ENCODE data around the gene C4B.
"Not testable (repeated sequence)": the region's sequence is repeated elsewhere in the genome, so short reads cannot be mapped to it uniquely, and the experiment has no call there.

C4B gene

GRCh38 chr6:31981744-31982143, 32.9 kb upstream of the C4B start, which contains the start of gene C4A:
Gene C4A (plus strand): TSS chr6:31982057. CDS start chr6:31982108, 51 bp downstream.
- DNase-seq: not testable (repeated sequence)

- DNase-seq: not testable (repeated sequence)
Observed at GRCh38 chr6:31989363-31989762, 25.2 kb upstream of the C4B start.

- not testable (repeated sequence) for DNase-seq
Observed at GRCh38 chr6:31994421-31994820, 20.2 kb upstream of the C4B start.

DNA sequence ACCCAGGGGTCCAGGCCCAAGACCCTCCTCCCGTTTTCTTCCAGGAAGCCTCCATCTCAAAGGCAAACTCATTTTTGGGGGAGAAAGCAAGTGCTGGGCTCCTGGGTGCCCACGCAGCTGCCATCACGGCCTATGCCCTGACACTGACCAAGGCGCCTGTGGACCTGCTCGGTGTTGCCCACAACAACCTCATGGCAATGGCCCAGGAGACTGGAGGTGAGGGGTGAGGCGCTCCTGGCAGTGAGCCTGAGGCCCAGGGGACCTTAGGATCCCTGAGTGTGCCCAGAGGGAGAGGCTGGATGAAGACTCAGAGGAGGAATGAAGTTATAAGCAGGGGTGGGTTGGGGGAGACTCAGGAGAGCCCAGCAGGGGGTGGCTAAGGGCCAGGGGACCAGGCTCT, 18.2 kb upstream of the C4B start:
- not testable (repeated sequence) for DNase-seq

DNA sequence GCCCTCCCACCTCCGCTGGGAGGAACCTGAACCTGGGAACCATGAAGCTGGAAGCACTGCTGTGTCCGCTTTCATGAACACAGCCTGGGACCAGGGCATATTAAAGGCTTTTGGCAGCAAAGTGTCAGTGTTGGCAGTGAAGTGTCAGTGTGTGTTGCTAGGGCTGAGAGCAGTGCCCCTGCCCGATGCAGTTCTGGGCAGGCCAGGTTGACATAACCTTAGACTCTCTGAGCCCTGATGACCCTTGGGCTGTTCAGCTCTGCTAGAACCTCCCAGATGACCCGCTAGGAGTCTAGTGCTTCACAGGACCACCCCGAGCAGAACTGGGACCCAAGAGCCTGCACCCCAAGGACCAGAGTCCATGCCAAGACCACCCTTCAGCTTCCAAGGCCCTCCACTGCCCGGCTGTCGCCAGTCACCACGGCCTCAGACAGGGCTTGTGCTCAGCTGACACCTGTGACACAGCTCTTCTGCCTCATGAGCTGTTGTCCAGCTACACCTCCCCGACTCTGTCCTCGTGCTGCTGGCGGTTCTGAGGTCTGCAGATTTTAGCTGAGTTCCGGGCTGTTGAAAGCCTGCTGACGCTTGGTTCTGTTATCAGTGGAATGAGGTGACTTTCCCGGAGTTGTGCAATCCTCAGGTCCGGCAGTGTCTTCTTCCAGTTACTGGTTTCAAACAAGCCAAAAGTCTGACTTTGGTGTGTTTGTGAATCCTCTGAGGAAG, 11.9 kb upstream of the C4B start:
- not testable (repeated sequence) for DNase-seq

- not testable (repeated sequence) for DNase-seq
Observed at GRCh38 chr6:32003301-32003700, 11.3 kb upstream of the C4B start.

GRCh38 chr6:32004393-32004792, 10.2 kb upstream of the C4B start:
- not testable (repeated sequence) for DNase-seq

GRCh38 chr6:32004864-32005537, 9.6 kb upstream of the C4B start:
- not testable (repeated sequence) for DNase-seq

DNA sequence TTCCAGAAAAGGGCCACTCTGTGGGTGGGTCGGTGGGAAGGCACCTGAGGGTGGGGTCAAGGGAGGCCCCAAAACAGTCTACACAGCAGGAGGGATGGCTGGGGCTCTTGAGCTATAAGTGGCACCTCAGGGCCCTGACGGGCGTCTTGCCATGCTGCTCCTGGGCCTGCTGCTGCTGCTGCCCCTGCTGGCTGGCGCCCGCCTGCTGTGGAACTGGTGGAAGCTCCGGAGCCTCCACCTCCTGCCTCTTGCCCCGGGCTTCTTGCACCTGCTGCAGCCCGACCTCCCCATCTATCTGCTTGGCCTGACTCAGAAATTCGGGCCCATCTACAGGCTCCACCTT, 9.1 kb upstream of the C4B start:
- not testable (repeated sequence) for DNase-seq

- not testable (repeated sequence) for DNase-seq
Observed at GRCh38 chr6:32005991-32006529, 8.5 kb upstream of the C4B start.

DNA sequence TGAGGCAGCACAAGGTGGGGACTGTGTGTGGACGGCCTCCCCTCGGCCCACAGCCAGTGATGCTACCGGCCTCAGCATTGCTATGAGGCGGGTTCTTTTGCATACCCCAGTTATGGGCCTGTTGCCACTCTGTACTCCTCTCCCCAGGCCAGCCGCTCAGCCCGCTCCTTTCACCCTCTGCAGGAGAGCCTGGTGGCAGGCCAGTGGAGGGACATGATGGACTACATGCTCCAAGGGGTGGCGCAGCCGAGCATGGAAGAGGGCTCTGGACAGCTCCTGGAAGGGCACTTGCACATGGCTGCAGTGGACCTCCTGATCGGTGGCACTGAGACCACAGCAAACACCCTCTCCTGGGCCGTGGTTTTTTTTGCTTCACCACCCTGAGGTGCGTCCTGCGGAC, 7.5 kb upstream of the C4B start:
- DNase-seq: not testable (repeated sequence)

- not testable (repeated sequence) for DNase-seq
Observed at GRCh38 chr6:32008037-32008436, 6.6 kb upstream of the C4B start.

GRCh38 chr6:32008616-32009015, 6.0 kb upstream of the C4B start:
- DNase-seq: not testable (repeated sequence)

DNA sequence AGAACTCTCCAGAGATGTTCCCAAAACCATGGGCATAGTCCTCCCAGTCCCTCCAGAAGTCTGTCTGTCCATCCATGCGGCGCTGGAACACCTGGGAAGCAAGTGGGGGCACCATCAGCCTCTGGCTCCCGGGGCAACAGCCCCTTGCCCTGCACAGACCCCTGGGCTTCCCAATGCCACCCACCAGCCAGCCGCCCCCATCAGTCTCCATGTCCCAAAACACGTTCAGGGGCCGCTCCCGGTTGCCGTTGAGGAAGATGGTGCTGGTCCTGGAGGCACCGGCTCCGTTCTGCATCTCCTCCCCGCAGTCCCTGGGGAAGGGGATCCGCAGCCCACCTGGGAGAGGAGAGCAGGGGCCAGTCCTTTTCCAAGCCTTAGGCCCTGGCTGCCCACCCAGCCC, 5.1 kb upstream of the C4B start:
- not testable (repeated sequence) for DNase-seq

DNA sequence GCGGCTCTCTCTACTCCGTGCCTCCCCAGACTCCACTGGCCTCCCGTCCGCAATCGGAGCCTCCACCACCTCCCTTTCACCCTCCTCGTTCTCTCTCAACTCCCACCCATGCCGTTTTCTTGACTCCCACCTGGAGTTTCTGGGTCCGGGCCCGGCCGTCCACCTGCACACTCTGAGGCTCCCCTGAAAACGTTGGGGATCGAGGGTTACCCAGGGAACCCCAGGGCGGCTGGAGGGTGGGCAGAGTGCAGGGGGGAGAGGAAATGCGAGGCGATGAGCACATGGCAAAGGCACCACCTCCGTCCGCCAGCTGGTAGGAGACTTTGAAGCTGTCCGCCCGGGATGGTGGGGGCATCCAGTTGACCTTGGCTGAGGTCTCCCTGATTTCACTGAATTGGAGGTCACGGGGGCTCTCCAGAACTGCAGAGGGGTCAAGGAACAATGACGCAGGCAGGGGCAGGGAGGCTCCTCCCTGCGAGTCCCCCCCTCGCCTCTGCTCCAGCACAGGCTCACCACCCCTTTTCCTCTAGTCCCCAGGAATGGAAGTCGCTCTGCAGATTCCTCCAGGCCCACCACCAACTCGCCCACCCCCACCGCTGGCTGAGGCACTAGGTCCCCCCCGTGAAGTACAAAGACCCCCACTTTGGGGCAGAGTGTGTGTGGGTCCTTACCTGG, 3.6 kb upstream of the C4B start:
- not testable (repeated sequence) for DNase-seq

DNA sequence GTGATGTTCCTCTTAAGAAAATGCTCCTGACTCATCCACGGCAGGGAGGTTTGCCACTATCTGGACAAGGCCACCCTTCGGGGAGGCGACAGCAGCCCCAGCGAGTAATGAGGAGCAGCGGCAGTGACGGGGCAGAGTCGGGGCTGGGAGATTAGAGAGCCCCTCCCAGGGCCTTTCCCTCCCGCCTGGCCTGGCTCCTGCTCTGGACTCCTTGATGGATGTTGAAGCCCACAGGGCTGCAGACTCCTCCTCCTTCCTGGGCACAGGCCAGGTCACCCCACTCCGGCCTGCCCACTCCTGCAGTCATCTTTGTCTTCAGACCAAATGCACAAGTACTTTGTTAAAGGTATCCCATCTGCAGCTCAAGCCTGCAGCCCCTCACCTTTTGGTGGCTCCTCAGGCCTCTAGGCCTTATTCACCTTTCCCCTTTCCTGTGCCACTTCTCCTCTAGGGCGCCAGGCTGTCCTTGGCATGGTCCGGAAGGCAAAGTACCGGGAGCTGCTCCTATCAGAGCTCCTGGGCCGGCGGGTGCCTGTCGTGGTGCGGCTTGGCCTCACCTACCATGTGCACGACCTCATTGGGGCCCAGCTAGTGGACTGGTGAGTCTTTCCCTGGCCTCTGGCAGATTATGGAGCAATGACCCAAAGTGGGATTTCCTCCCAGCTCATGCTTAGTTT, 1.5 kb upstream of the C4B start:
- DNase-seq: not testable (repeated sequence)

- DNase-seq: not testable (repeated sequence)
Observed at GRCh38 chr6:32013738-32014137, 857 bp upstream of the C4B start.

- DNase-seq: not testable (repeated sequence)
Observed at GRCh38 chr6:32022100-32022499, 7.5 kb downstream of the C4B start.

GRCh38 chr6:32028631-32029030, 14.0 kb downstream of the C4B start:
- not testable (repeated sequence) for DNase-seq

DNA sequence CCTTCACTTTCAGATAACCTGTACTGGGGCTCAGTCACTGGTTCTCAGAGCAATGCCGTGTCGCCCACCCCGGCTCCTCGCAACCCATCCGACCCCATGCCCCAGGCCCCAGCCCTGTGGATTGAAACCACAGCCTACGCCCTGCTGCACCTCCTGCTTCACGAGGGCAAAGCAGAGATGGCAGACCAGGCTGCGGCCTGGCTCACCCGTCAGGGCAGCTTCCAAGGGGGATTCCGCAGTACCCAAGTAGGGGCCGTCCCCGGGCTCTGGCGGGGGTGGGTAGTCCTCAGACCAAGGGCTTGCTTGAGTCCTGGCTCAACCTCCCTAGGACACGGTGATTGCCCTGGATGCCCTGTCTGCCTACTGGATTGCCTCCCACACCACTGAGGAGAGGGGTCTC, 15.0 kb downstream of the C4B start:
- DNase-seq: not testable (repeated sequence)

DNA sequence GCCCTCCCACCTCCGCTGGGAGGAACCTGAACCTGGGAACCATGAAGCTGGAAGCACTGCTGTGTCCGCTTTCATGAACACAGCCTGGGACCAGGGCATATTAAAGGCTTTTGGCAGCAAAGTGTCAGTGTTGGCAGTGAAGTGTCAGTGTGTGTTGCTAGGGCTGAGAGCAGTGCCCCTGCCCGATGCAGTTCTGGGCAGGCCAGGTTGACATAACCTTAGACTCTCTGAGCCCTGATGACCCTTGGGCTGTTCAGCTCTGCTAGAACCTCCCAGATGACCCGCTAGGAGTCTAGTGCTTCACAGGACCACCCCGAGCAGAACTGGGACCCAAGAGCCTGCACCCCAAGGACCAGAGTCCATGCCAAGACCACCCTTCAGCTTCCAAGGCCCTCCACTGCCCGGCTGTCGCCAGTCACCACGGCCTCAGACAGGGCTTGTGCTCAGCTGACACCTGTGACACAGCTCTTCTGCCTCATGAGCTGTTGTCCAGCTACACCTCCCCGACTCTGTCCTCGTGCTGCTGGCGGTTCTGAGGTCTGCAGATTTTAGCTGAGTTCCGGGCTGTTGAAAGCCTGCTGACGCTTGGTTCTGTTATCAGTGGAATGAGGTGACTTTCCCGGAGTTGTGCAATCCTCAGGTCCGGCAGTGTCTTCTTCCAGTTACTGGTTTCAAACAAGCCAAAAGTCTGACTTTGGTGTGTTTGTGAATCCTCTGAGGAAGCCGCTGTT, 20.9 kb downstream of the C4B start:
- DNase-seq: not testable (repeated sequence)

- DNase-seq: not testable (repeated sequence)
Observed at GRCh38 chr6:32037136-32037535, 22.5 kb downstream of the C4B start.
